SK-MEL-5 (cell line): Measurements from ENCODE around the gene NPL. TPM values are rescaled to one million over a fixed set of nuclear protein-coding genes. Genes with fewer than 3 reads are reported as not detected.

Experiments
- total RNA-seq: library from RNA; depleted of rRNA; stranded (reverse); fragments of >200 nt; shearing (Covaris generic); gene quantifications from 2 replicates; pipeline ENCODE4 v1.2.3, GENCODE V29; 2014; rRNA removed

Gene NPL
- total RNA-seq, 1 experiment from 2014 or later = 7.0 TPM

Other genes starting within 250 kb of the NPL start
- 5.6 and 6.6 TPM in 2 replicates for gene RNASEL, start 200.5 kb upstream of the NPL start, total RNA-seq
- 0.16 and 0.24 TPM in 2 replicates for gene RGS16, start 185.4 kb upstream of the NPL start, total RNA-seq
- gene RGS8, start 105.2 kb upstream of the NPL start, total RNA-seq = not detected in 2 replicates
- gene DHX9, start 49.6 kb downstream of the NPL start, total RNA-seq = 132 and 145 TPM in 2 replicates
- gene SHCBP1L, start 163.4 kb downstream of the NPL start, total RNA-seq = not detected in 2 replicates
- 114 and 138 TPM in 2 replicates for gene LAMC1, start 233.6 kb downstream of the NPL start, total RNA-seq